Measurements from ENCODE around the gene LMX1A. TPM values are rescaled to one million over a fixed set of nuclear protein-coding genes. Genes with fewer than 3 reads are reported as not detected.

The LMX1A gene
- total RNA-seq, 6 donors from 2014 or later = 0.33 to 0.67 TPM; not detected in 4

DNA sequence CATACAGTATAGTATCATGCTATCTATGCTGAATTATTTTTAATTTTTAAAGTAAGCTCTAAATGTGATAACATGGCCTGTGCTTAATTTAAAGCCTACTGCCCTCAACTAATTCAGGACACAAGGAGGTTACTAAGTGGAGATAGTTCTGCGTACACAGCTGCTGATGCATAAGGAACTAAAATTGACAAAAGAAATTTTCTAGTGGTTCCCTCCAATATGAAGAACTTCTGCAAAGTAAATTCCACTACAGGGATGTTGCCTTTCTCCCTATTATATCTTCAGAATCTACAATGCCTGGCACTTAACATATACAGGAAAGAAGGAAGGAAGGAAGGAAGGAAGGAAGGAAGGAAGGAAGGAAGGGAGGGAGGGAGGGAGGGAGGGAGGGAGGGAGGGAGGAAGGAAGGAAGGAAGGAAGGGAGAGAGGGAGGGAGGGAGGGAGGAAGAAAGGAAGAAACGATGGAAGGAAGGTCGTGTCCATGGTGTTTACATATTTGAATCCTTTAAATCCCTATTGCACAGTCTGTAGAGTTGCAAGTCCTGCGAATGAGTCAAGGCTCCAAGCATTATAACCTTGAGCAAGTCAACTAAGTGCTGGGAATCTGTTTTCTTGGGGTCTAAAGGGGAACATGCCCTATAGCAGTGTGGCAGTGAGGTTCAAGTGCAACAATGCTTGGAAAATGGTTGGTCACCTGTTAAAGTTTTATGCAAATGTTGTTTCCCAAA is 171.2 kb downstream of the LMX1A start:
- Histone ChIP-seq H3K4me1 (no peaks in the 10 kb centered on the region), H3K36me3 (no peaks in the 10 kb centered on the region), H3K9me3 (peaks cover 0 to 7% (median 0%) of the 10 kb centered on the region in 4 donors), H3K27me3 (no peaks in the 10 kb centered on the region), H3K27ac (no peak overlapping the region), H3K4me3 (no peak overlapping the region)
- ATAC-seq (ENCODE audit: low FRiP score in 2 of 2) (peak in 1 of 2 donors; percentile 26), DNase-seq (no peak)
- TF ChIP-seq, protein P1, sequence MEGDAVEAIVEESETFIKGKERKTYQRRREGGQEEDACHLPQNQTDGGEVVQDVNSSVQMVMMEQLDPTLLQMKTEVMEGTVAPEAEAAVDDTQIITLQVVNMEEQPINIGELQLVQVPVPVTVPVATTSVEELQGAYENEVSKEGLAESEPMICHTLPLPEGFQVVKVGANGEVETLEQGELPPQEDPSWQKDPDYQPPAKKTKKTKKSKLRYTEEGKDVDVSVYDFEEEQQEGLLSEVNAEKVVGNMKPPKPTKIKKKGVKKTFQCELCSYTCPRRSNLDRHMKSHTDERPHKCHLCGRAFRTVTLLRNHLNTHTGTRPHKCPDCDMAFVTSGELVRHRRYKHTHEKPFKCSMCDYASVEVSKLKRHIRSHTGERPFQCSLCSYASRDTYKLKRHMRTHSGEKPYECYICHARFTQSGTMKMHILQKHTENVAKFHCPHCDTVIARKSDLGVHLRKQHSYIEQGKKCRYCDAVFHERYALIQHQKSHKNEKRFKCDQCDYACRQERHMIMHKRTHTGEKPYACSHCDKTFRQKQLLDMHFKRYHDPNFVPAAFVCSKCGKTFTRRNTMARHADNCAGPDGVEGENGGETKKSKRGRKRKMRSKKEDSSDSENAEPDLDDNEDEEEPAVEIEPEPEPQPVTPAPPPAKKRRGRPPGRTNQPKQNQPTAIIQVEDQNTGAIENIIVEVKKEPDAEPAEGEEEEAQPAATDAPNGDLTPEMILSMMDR (IDR thresholded peaks at IDR 0.05) = no peak
- TF ChIP-seq EP300 (IDR thresholded peaks at IDR 0.05) (no peak), POLR2AphosphoS5 (IDR thresholded peaks at IDR 0.05) (no peak), POLR2A (IDR thresholded peaks at IDR 0.05) (no peak)
- WGBS, 2 donors = 69 to 82% methylated on average over 4 of the region's 4 CpGs

DNA sequence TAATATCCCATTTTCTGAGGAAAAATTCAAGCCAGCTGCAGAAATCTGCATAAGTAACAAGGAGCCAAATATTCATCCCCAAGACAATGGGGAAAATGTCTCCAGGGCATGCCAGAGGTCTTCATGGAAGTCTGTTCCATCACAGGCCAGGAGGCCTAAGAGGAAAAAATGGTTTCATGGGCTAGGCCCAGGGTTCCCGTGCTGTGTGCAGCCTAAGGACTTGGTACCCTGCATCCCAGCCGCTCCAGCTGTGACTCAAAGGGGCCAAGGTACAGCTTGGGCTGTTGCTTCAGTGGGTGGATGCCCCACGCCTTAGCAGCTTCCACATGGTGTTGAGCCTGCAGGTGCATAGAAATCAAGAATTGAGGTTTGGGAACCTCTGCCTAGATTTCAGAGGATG is 173.5 kb downstream of the LMX1A start:
- DNase-seq (no peak), ATAC-seq (ENCODE audit: low FRiP score in 2 of 2) (no peak)
- Histone ChIP-seq H3K4me3 (no peak overlapping the region), H3K27ac (no peak overlapping the region), H3K36me3 (no peaks in the 10 kb centered on the region), H3K27me3 (no peaks in the 10 kb centered on the region), H3K4me1 (no peaks in the 10 kb centered on the region), H3K9me3 (peaks cover 0 to 7% (median 0%) of the 10 kb centered on the region in 4 donors)
- WGBS, 2 donors = 82 to 92% methylated on average over 3 of the region's 3 CpGs
- no peak for TF ChIP-seq POLR2A (IDR thresholded peaks at IDR 0.05)
- no peak for TF ChIP-seq POLR2AphosphoS5 (IDR thresholded peaks at IDR 0.05)
- TF ChIP-seq, protein P1 (IDR thresholded peaks at IDR 0.05) = no peak
- no peak for TF ChIP-seq EP300 (IDR thresholded peaks at IDR 0.05)

DNA sequence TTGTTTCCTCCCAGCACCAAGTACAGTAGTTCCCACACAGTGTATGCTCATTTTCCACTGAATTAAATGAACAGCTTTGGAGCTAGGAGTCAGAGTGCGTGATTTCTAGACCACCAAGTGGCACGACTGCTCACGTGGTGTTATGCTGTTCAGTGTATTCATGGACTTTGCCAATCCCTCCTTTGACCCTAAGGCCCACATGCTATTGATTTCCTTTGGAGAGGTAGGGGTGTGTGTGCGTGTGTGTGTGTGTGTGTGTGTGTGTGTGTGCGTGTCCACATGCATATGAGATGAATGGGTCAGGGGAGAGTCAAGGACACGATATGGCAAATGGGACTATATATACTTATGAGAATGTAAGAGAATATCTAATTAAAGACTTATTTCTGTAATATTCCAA is 177.2 kb downstream of the LMX1A start:
- ATAC-seq (ENCODE audit: low FRiP score in 2 of 2) (peak in 1 of 2 donors; percentile 15), DNase-seq (no peak)
- H3K9me3 ChIP-seq = peaks cover 0 to 7% (median 0%) of the 10 kb centered on the region in 4 donors
- 74% methylated on average over 6 of the region's 6 CpGs for WGBS, 2 donors
- H3K4me3 ChIP-seq = no peak overlapping the region
- H3K4me1 ChIP-seq = no peaks in the 10 kb centered on the region
- no peaks in the 10 kb centered on the region for H3K27me3 ChIP-seq
- TF ChIP-seq EP300 (IDR thresholded peaks at IDR 0.05) = no peak
- H3K36me3 ChIP-seq = no peaks in the 10 kb centered on the region
- H3K27ac ChIP-seq = no peak overlapping the region

DNA sequence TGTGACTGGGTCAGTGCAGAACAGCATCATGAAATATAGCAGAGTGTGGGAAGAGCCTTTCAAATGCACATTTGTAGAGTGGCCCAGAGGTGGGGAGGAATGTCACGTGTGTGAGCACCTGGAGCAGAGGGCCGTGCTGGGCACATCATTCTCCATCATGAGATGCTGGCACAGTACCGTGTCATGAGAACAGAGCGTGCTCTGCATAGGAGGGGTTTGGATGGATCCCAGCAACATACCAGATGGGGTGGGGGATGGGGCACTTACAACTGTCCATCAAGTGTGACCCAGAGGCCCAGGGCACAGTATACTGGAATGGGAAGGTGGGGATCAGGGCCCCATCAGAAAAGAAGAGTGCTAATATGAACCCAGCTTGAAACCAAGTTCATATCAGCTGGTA is 182.0 kb downstream of the LMX1A start:
- no peaks in the 10 kb centered on the region for H3K36me3 ChIP-seq
- H3K27me3 ChIP-seq = no peaks in the 10 kb centered on the region
- no peaks in the 10 kb centered on the region for H3K4me1 ChIP-seq
- no peak overlapping the region for H3K27ac ChIP-seq
- DNase-seq (no peak), ATAC-seq (ENCODE audit: low FRiP score in 2 of 2) (peak in 1 of 2 donors; percentile 39)
- no peak overlapping the region for H3K4me3 ChIP-seq
- no peaks in the 10 kb centered on the region for H3K9me3 ChIP-seq
- no peak for TF ChIP-seq EP300 (IDR thresholded peaks at IDR 0.05)
- TF ChIP-seq POLR2A (IDR thresholded peaks at IDR 0.05) = no peak
- TF ChIP-seq POLR2AphosphoS5 (IDR thresholded peaks at IDR 0.05) = no peak
- TF ChIP-seq, protein P1 (IDR thresholded peaks at IDR 0.05) = no peak
- 82 to 84% methylated on average over 4 of the region's 4 CpGs for WGBS, 2 donors

DNA sequence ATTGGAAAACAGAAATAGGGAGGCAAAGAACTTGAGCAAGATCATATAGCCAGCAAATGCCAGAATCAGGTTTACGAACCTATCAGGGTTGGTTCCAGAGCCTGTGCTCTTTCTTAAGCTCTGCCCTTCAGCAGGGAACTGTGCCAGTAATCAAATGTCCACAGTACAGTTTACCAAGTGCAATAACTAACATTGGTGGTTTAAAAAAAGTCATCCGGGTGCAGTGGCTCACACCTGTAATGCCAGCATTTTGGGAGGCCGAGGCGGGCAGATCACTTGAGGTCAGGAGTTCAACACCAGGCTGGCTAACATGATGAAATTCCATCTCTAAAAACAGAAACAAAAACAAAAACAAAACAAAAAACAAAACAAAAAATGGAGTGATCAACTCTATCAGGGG is 182.7 kb downstream of the LMX1A start:
- no peaks in the 10 kb centered on the region for H3K36me3 ChIP-seq
- 76 to 78% methylated on average over 4 of the region's 4 CpGs for WGBS, 2 donors
- TF ChIP-seq POLR2AphosphoS5 (IDR thresholded peaks at IDR 0.05) = no peak
- TF ChIP-seq EP300 (IDR thresholded peaks at IDR 0.05) = no peak
- TF ChIP-seq, protein P1 (IDR thresholded peaks at IDR 0.05) = no peak
- TF ChIP-seq POLR2A (IDR thresholded peaks at IDR 0.05) = no peak
- H3K4me3 ChIP-seq = no peak overlapping the region
- no peaks in the 10 kb centered on the region for H3K27me3 ChIP-seq
- H3K9me3 ChIP-seq = no peaks in the 10 kb centered on the region
- H3K4me1 ChIP-seq = no peaks in the 10 kb centered on the region
- no peak for ATAC-seq (ENCODE audit: low FRiP score in 2 of 2)
- no peak for DNase-seq
- H3K27ac ChIP-seq = no peak overlapping the region

Measured in upper lobe of left lung (tissue), 6 donors.